Mucosa of rectum (tissue), 2 donors: ENCODE measurements around the gene COL4A2.

Source experiments
- H3K27ac ChIP-seq, 2 donors: one replicate each; pipeline ENCODE4 v1.7.0; 2013; ENCODE audit warnings: inconsistent platforms in 2 of 2, low read depth in 2 of 2, low read length in 2 of 2
- H3K27me3 ChIP-seq, 2 donors: one replicate each; pipeline ENCODE4 v1.7.0; 2013; ENCODE audit warnings: low read length in 2 of 2; ENCODE audit not compliant: control insufficient read depth in 2 of 2, insufficient read depth in 2 of 2
- H3K36me3 ChIP-seq, 2 donors: one replicate each; pipeline ENCODE4 v1.7.0; 2013; ENCODE audit warnings: low read length in 2 of 2; ENCODE audit not compliant: control insufficient read depth in 2 of 2, insufficient read depth in 2 of 2
- H3K4me1 ChIP-seq, 2 donors: one replicate each; pipeline ENCODE4 v1.7.0; 2013; ENCODE audit warnings: low read length in 2 of 2, mild to moderate bottlenecking in 1 of 2; ENCODE audit not compliant: control insufficient read depth in 2 of 2, insufficient read depth in 2 of 2
- H3K4me3 ChIP-seq, 2 donors: one replicate each; pipeline ENCODE4 v1.7.0; 2013; ENCODE audit warnings: low read length in 2 of 2
- H3K9ac ChIP-seq, 2 donors: one replicate each; pipeline ENCODE4 v1.7.0; 2013; ENCODE audit warnings: low read length in 2 of 2, low read depth in 1 of 2, mild to moderate bottlenecking in 1 of 2
- H3K9me3 ChIP-seq, 2 donors: one replicate each; pipeline ENCODE4 v1.7.0; 2013; ENCODE audit warnings: low read length in 2 of 2; ENCODE audit not compliant: control insufficient read depth in 2 of 2
- donor health status: healthy.
- donor health status: Normal muscosa, but diverticular disease.

Gene COL4A2

GRCh38 chr13:110352735-110353134 lies 45.7 kb downstream of the COL4A2 start:
- Histone ChIP-seq H3K9me3 (no peaks in the 10 kb centered on the region), H3K4me3 (no peak overlapping the region), H3K4me1 (peaks cover 27 to 34% of the 10 kb centered on the region in 2 donors), H3K36me3 (no peaks in the 10 kb centered on the region), H3K27me3 (no peaks in the 10 kb centered on the region), H3K27ac (peak overlapping the region in 1 of 2 donors; percentile 52), H3K9ac (no peak overlapping the region)

DNA sequence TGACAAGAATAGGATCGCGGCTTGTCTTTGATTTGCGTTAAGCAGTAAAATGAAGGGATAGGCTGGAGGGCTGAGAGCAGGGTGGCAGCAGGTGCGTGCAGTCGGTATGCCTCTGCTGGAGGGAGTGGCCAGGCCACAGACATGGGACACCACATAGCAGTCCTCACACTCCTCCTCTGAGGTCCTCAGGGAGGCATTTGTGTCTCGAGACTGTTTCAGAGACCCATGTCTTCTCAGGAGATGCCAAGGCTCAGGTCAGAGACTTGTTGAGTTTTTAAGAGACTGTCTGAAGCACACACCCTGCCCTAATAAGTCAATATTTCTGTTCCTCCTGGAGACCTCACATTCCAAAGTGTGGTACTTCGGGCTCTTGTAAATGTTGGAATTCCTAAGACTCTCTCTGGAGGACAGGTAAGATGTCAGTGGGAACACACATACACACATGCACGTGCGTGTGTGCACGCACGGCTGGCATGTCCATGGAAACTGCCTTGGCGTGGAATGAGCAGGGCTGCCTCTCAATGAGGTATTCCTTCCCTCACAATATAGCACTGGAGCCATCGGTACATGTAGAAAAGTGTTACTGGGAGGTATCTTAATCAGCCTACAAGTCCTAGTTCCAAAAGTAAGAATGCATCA lies 46.4 kb downstream of the COL4A2 start:
- Histone ChIP-seq H3K9ac (no peak overlapping the region), H3K27ac (peak overlapping the region; percentile 48 to 52), H3K27me3 (no peaks in the 10 kb centered on the region), H3K4me3 (peak overlapping the region in 1 of 2 donors; percentile 14), H3K36me3 (no peaks in the 10 kb centered on the region), H3K4me1 (peaks cover 22 to 28% of the 10 kb centered on the region in 2 donors), H3K9me3 (no peaks in the 10 kb centered on the region)

DNA sequence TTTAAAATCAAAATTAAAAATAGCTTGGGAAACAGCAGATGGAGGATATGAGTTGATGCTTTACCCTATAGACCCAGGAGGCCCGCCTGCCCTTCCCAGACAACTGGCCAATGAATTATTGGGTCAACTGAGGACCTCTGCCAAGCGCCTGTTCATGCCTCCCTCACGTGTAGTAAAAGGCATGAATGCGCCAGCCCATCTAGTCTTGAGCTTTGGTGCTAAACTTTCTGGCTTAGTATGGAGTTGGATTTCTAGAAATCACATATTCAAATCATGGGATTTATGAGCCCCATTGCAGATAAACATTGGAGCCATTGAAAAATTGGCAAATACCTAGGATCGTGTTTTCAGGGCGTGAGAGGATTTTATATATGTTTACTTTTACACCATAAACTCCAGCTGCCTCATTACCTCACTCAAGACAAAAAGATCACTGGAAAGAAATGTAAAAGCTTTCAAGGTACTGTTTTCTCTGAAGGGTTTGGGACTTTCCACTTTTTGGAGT lies 47.1 kb downstream of the COL4A2 start:
- peak overlapping the region; percentile 48 to 52 for H3K27ac ChIP-seq
- H3K27me3 ChIP-seq = no peaks in the 10 kb centered on the region
- peak overlapping the region in 1 of 2 donors; percentile 1 for H3K4me3 ChIP-seq
- no peak overlapping the region for H3K9ac ChIP-seq
- peaks cover 22 to 28% of the 10 kb centered on the region in 2 donors for H3K4me1 ChIP-seq
- no peaks in the 10 kb centered on the region for H3K36me3 ChIP-seq
- no peaks in the 10 kb centered on the region for H3K9me3 ChIP-seq

DNA sequence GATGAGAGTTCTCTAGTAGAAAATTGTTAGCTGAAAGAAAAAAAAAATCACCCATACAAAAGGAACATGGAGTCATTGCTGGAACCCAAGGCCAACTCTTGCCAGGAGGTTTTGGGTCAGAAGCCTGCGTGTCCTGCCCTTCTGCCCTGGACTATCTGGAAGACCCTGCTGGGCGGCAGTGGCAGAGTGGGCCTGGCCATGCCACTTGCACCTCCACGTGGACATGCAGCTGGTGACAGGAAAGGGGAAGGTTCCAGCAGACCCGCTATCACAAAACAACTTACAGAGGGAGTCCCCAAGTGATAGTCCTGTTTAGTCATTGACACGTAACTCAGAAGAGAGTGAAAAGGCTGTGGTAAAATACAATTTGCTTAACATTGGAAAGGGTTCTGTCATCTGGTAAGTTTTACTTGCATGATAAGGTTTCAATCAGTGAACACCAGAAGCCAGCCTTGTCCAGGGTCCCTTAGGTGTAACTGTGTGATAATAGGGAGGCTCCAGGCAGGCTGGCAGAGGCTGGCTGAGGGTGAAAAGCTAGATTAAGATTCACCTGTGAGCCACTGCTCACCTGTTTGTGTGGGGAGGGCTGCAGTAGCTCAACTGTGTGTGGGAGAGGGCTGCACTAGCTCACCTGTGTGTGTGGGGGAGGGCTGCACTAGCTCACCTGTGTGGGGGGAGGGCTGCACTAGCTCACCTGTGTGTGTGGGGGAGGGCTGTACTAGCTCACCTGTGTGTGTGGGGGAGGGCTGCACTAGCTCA lies 47.8 kb downstream of the COL4A2 start:
- Histone ChIP-seq H3K9me3 (no peaks in the 10 kb centered on the region), H3K27ac (peak overlapping the region; percentile 30 to 52)

DNA sequence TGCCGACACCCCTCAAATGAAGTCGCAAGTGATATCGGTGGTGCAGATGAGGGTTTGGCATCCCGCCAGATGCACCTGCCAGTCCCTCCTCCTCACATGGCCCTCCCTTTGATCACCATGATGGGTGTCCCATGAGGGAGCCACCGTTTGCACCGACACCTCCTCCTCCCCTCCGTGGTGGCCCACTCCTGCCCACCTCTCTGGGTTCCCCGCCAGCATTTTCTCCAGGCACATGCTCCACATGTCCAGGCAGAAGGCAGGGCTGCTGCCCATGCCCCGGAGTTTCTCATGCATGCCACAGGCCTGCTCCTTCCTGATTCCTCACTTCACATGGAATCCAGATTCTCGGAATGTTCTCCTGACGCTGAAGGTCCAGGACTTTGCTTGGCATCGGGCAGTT lies 49.3 kb downstream of the COL4A2 start:
- H3K36me3 ChIP-seq = no peaks in the 10 kb centered on the region
- peaks cover 22 to 32% of the 10 kb centered on the region in 2 donors for H3K4me1 ChIP-seq
- no peak overlapping the region for H3K4me3 ChIP-seq
- H3K9me3 ChIP-seq = no peaks in the 10 kb centered on the region
- H3K27me3 ChIP-seq = no peaks in the 10 kb centered on the region
- H3K27ac ChIP-seq = no peak overlapping the region
- no peak overlapping the region for H3K9ac ChIP-seq

More for the DNA sequence above, 47.8 kb downstream of the COL4A2 start:
- Histone ChIP-seq H3K36me3 (no peaks in the 10 kb centered on the region), H3K9ac (peak overlapping the region; percentile 9 to 41), H3K27me3 (no peaks in the 10 kb centered on the region), H3K4me3 (no peak overlapping the region), H3K4me1 (peaks cover 22 to 28% of the 10 kb centered on the region in 2 donors)

GRCh38 chr13:110358381-110358780 lies 51.3 kb downstream of the COL4A2 start:
- no peaks in the 10 kb centered on the region for H3K27me3 ChIP-seq
- H3K4me3 ChIP-seq = no peak overlapping the region
- H3K36me3 ChIP-seq = no peaks in the 10 kb centered on the region
- no peak overlapping the region for H3K27ac ChIP-seq
- no peaks in the 10 kb centered on the region for H3K9me3 ChIP-seq
- peaks cover 25 to 26% of the 10 kb centered on the region in 2 donors for H3K4me1 ChIP-seq
- no peak overlapping the region for H3K9ac ChIP-seq

- no peaks in the 10 kb centered on the region for H3K27me3 ChIP-seq
- peak overlapping the region; percentile 14 to 36 for H3K27ac ChIP-seq
- H3K4me1 ChIP-seq = peaks cover 11 to 12% of the 10 kb centered on the region in 2 donors
- no peaks in the 10 kb centered on the region for H3K9me3 ChIP-seq
- H3K4me3 ChIP-seq = no peak overlapping the region
- H3K9ac ChIP-seq = no peak overlapping the region
- no peaks in the 10 kb centered on the region for H3K36me3 ChIP-seq
Measured at GRCh38 chr13:110359840-110360301, 52.8 kb downstream of the COL4A2 start.

DNA sequence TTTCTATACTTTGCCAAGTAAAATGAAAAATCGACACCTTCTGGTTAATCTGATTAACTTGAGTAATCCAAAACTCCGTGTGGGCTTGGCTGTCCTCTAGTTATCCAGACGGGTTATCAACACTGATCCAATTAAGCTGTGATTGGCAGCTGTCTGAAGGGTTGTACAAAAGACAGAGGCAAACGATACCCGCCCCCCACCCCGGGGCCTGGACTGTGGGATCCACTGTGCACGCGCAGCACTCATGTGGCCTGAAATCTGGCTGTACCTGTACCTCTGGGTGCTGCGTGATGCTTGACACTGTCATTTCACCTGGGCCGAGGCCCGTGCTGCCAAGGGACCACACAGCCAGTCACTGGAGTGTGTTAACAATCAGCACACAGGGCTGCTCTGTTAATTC lies 53.5 kb downstream of the COL4A2 start:
- no peak overlapping the region for H3K4me3 ChIP-seq
- no peaks in the 10 kb centered on the region for H3K27me3 ChIP-seq
- H3K36me3 ChIP-seq = no peaks in the 10 kb centered on the region
- H3K9me3 ChIP-seq = no peaks in the 10 kb centered on the region
- H3K27ac ChIP-seq = peak overlapping the region; percentile 36 to 80
- peaks cover 7 to 9% of the 10 kb centered on the region in 2 donors for H3K4me1 ChIP-seq
- H3K9ac ChIP-seq = no peak overlapping the region

DNA sequence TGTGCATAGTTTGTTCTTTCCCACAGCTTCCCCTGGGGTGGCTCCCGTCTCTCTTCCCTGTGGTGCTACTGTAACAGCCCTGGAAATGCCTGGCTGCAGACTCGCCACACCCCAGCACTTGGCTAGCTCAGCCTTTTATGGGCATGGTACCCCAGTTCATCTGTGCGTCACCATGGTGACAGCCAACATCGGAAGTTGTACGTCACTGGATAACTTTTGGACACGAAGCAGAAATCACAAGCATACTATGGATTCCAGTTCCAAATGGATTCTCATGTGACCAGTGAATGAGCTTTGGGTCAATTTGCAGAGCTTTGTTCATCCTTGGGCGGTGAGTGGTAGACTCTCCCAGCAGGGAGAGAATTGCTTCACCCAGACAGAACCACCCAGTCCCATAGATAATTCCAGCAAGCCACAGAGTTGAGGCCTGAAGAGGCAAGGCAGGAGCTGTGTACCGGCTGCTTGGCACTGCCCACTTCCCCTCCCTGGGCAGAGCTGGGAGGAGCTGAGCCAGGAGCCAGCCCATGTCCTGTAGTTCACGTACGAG lies 54.4 kb downstream of the COL4A2 start:
- H3K4me1 ChIP-seq = peaks cover 7 to 9% of the 10 kb centered on the region in 2 donors
- no peaks in the 10 kb centered on the region for H3K9me3 ChIP-seq
- no peaks in the 10 kb centered on the region for H3K27me3 ChIP-seq
- H3K4me3 ChIP-seq = no peak overlapping the region
- H3K9ac ChIP-seq = peak overlapping the region in 1 of 2 donors; percentile 32
- H3K36me3 ChIP-seq = no peaks in the 10 kb centered on the region
- H3K27ac ChIP-seq = peak overlapping the region; percentile 65 to 80

DNA sequence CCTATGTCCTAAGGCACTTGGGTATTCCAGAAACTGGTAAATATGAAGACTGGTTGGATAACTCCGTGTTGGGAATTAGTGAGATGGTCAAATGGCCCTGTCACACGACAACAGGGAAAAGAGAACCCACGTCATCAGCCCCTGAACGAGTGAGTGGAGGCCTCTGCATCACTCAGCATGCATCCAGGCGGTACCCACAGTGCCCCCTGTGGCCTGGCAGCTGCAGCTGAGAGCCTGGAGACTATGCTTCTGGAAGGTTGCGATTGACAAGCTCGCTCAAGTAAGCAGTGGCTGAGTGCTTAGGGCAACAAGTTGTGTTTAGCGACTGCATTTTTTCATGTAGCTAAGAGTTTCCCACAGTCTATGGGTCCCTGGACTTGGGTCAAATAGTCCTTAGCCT lies 55.9 kb downstream of the COL4A2 start:
- no peaks in the 10 kb centered on the region for H3K9me3 ChIP-seq
- H3K27me3 ChIP-seq = no peaks in the 10 kb centered on the region
- H3K9ac ChIP-seq = no peak overlapping the region
- H3K36me3 ChIP-seq = no peaks in the 10 kb centered on the region
- H3K27ac ChIP-seq = peak overlapping the region; percentile 25 to 49
- no peak overlapping the region for H3K4me3 ChIP-seq
- peaks cover 7 to 9% of the 10 kb centered on the region in 2 donors for H3K4me1 ChIP-seq
